Measurements from ENCODE around the gene ANKRD63. TPM values are rescaled to one million over a fixed set of nuclear protein-coding genes. Genes with fewer than 3 reads are reported as not detected.

Gene ANKRD63
- total RNA-seq, 4 donors from 2014 or later, result not detected

DNA sequence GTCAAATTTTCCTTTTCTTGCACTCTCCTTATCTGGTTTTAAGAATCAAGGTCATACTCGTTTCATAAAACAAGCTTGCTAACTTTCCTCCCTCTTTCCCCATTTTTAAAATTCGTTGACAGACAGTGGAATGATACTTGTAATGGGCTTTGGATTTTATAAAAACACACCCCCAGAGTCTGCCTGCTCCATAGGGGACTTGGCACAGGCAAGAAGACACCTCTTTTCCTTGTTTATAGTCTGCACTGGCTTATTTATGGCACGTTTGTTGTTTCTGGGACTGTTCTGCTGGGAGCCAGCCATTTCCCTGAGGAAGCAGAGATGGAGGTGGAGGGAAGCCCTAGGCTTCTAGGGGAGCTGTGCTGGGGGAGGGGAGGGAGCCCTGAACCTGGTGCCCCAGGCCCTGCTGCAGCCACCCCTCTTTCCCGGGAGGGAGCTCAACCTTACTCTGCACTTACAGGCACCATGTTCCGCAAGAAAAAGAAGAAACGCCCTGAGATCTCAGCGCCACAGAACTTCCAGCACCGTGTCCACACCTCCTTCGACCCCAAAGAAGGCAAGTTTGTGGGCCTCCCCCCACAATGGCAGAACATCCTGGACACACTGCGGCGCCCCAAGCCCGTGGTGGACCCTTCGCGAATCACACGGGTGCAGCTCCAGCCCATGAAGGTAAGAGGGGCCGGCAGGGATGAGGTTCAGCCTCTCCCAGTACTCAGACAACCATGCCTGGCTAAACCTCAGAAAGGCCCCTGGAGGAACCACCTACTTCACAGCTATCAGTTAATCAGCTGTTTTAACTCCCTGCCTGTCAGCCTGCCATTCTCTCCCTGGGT is 18.3 kb downstream of the ANKRD63 start:
- H3K27me3 ChIP-seq, result no peaks in the 10 kb centered on the region
- no peak for DNase-seq
- H3K27ac ChIP-seq, result no peak overlapping the region
- no peaks in the 10 kb centered on the region for H3K4me1 ChIP-seq
- no peak overlapping the region for H3K4me3 ChIP-seq
- H3K9me3 ChIP-seq, result no peaks in the 10 kb centered on the region
- TF ChIP-seq POLR2A (IDR thresholded peaks at IDR 0.05), result no peak
- TF ChIP-seq, protein P1, sequence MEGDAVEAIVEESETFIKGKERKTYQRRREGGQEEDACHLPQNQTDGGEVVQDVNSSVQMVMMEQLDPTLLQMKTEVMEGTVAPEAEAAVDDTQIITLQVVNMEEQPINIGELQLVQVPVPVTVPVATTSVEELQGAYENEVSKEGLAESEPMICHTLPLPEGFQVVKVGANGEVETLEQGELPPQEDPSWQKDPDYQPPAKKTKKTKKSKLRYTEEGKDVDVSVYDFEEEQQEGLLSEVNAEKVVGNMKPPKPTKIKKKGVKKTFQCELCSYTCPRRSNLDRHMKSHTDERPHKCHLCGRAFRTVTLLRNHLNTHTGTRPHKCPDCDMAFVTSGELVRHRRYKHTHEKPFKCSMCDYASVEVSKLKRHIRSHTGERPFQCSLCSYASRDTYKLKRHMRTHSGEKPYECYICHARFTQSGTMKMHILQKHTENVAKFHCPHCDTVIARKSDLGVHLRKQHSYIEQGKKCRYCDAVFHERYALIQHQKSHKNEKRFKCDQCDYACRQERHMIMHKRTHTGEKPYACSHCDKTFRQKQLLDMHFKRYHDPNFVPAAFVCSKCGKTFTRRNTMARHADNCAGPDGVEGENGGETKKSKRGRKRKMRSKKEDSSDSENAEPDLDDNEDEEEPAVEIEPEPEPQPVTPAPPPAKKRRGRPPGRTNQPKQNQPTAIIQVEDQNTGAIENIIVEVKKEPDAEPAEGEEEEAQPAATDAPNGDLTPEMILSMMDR (IDR thresholded peaks at IDR 0.05), result no peak
- no peaks in the 10 kb centered on the region for H3K36me3 ChIP-seq

DNA sequence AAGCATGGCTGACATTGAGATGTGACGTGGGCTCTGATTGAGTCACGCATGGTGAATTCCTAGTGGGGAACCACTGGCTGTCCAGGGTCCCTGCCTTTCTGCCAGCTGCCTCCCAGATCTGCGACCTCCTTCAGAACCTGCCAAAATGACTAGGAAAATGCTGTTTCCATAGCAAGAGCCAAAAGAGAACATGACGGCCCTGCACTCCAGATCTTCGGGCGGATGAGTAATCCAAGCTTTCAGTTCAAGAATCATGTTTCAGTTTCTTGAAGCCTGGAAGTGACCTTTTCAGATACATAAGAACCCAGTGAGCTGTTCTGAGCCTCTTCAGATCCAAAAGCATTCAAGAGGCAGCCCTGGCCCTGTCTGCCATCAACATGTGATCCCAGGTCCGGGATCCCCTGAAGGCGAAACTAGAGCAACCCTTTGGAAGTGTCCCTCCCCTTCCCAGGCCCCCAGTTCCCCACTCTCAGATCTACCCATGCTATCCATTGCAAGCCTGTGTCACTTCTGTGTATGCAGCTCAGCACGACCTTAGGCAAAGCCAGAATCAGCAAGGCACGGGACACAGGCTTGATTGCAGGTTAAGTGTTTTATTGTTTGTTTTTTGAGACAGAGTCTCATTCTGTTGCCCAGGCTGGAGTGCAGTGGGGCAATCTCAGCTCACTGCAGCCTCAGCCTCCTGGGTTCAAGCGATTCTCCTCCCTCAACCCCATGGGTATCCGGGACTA is 19.7 kb downstream of the ANKRD63 start:
- no peaks in the 10 kb centered on the region for H3K36me3 ChIP-seq

DNA sequence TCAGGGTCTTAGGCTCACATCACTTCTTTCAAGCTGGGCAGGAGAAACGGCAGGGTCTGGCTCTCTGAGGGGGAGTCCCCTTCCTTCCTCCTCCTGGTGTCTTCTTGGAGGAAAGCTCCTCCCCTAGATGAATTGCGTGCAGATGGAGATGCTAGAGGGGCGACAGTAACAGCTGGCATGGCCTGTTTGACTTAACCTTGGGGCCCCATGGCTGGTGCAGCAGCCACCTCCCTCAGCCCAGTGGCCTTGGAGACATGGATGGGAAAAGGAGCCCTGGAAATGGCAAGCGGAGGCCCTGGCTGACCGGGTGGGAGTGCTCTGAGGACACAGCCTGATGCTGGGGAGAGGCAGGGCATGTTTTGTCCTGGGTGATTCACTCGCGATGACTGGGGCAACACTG is 23.8 kb downstream of the ANKRD63 start:
- Histone ChIP-seq H3K4me3 (no peak overlapping the region), H3K9me3 (no peaks in the 10 kb centered on the region), H3K4me1 (no peaks in the 10 kb centered on the region), H3K27me3 (no peaks in the 10 kb centered on the region), H3K27ac (no peak overlapping the region), H3K36me3 (no peaks in the 10 kb centered on the region)
- DNase-seq, result no peak
- TF ChIP-seq, protein P1 (IDR thresholded peaks at IDR 0.05), result no peak
- no peak for TF ChIP-seq POLR2A (IDR thresholded peaks at IDR 0.05)

More for the DNA sequence above, 19.7 kb downstream of the ANKRD63 start:
- DNase-seq, result no peak
- Histone ChIP-seq H3K27ac (no peak overlapping the region), H3K4me1 (no peaks in the 10 kb centered on the region), H3K9me3 (no peaks in the 10 kb centered on the region), H3K27me3 (no peaks in the 10 kb centered on the region), H3K4me3 (no peak overlapping the region)
- TF ChIP-seq POLR2A (IDR thresholded peaks at IDR 0.05), result no peak
- TF ChIP-seq, protein P1 (IDR thresholded peaks at IDR 0.05), result no peak

DNA sequence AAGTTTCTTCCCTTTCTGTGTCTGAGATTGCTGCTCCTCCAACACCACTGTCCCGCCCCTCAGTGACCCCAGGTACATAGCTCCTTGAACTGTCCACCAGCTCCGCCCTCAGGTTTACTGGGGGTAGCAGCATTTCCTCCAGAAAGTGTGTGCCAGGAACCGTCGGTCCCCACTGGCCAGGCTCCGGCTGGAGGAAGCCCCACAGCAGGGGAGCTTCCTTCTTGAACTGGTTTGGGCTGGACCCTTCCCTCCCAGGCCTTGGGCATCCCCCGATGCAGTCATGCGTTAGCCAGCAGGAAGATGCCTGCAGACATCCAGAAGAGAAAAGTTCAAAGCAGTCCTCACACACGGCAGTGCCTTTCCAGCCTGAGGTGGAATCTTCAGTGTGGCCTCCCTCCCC is 24.3 kb downstream of the ANKRD63 start:
- DNase-seq, result no peak
- no peaks in the 10 kb centered on the region for H3K36me3 ChIP-seq

DNA sequence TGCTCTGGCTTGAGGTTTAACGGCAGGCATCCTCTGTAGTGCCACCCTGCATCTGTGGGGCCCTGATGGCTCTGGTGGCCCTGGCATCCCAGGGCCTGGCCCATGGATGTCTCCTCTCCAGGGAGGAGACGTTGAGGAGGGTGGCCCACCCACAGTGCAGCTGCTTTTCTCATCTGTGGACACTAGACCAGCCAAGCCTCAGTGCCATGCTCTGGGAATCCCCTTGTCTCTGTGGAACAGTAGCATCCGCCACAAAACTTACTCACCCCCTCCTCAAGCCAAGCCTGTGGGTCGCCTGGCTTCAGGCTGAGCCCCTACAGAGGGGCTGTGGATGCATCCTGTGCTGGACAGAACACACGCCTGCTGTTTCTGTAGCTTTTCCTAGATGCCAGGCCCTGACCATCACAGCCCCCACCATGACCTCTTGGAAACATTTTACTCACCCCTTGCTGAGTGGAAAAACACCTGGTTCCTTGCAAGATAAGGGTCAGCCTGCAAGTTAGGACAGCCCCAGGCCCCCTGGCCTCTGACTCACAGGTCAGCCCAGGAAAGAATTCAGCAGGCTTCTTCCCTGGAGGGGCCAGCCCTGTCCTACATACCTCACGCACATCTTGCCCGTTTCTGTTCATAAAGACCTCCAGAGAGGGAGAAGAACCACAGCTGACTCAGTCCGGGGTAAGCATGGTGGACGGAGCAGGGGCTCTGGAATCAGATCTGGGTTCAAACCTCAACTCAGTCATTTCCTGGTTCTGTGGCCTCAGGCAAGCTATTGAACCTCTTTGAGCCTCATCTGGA is 25.0 kb downstream of the ANKRD63 start:
- peaks cover 0 to 7% (median 5%) of the 10 kb centered on the region in 4 donors for H3K4me1 ChIP-seq
- H3K27ac ChIP-seq, result no peak overlapping the region
- H3K36me3 ChIP-seq, result no peaks in the 10 kb centered on the region
- DNase-seq, result no peak
- H3K9me3 ChIP-seq, result no peaks in the 10 kb centered on the region
- no peak overlapping the region for H3K4me3 ChIP-seq
- TF ChIP-seq, protein P1 (IDR thresholded peaks at IDR 0.05), result no peak
- no peak for TF ChIP-seq POLR2A (IDR thresholded peaks at IDR 0.05)
- H3K27me3 ChIP-seq, result no peaks in the 10 kb centered on the region

More for the DNA sequence above, 24.3 kb downstream of the ANKRD63 start:
- Histone ChIP-seq H3K4me1 (peaks cover 0 to under 1% (median 0%) of the 10 kb centered on the region in 4 donors), H3K9me3 (no peaks in the 10 kb centered on the region), H3K27ac (no peak overlapping the region), H3K27me3 (no peaks in the 10 kb centered on the region), H3K4me3 (no peak overlapping the region)
- TF ChIP-seq, protein P1 (IDR thresholded peaks at IDR 0.05), result no peak
- no peak for TF ChIP-seq POLR2A (IDR thresholded peaks at IDR 0.05)

Measured in Peyer's patch (tissue), 4 donors.